Prostate gland (tissue), 2 donors: ENCODE data around the gene HHEX.

Experiments
- POLR2A ChIP-seq: fragments of 450-650 bp; IDR thresholded peaks from one replicate; pipeline ENCODE4 v1.6.1; 2016; ENCODE audit warnings: antibody characterized with exemption, mild to moderate bottlenecking
- TF ChIP-seq, protein P1 (sequence below), 4 experiments: fragments of 200-600 bp in 2 of 4; fragments of 450-650 bp in 2 of 4; sonication (generic) in 2 of 4; IDR thresholded peaks; 1 replicate in 3 of 4; 2 replicates in 1 of 4; pipeline ENCODE4 v1.5.1; 2016 to 2019; ENCODE audit warnings: antibody characterized with exemption in 4 of 4, mild to moderate bottlenecking in 2 of 4, moderate library complexity in 2 of 4

GRCh38 chr10:92667078-92667477, 22.7 kb upstream of the HHEX start:
- TF ChIP-seq, protein P1, sequence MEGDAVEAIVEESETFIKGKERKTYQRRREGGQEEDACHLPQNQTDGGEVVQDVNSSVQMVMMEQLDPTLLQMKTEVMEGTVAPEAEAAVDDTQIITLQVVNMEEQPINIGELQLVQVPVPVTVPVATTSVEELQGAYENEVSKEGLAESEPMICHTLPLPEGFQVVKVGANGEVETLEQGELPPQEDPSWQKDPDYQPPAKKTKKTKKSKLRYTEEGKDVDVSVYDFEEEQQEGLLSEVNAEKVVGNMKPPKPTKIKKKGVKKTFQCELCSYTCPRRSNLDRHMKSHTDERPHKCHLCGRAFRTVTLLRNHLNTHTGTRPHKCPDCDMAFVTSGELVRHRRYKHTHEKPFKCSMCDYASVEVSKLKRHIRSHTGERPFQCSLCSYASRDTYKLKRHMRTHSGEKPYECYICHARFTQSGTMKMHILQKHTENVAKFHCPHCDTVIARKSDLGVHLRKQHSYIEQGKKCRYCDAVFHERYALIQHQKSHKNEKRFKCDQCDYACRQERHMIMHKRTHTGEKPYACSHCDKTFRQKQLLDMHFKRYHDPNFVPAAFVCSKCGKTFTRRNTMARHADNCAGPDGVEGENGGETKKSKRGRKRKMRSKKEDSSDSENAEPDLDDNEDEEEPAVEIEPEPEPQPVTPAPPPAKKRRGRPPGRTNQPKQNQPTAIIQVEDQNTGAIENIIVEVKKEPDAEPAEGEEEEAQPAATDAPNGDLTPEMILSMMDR (IDR thresholded peaks at IDR 0.05) = no peak
- TF ChIP-seq POLR2A = no peak
